Colonic mucosa (tissue), 4 donors: ENCODE measurements around the gene ANAPC1. TPM values are rescaled to one million over a fixed set of nuclear protein-coding genes. Genes with fewer than 3 reads are reported as not detected.
"Not testable (repeated sequence)": the region's sequence is repeated elsewhere in the genome, so short reads cannot be mapped to it uniquely, and the experiment has no call there.

Source experiments
- DNase-seq: peaks from one replicate; pipeline ENCODE4 v3.0.0-alpha.2; 2020
- H3K27ac ChIP-seq: fragments of 200-600 bp; one replicate; pipeline ENCODE4 v1.8.0; 2021
- H3K27me3 ChIP-seq: fragments of 200-600 bp; one replicate; pipeline ENCODE4 v1.8.0; 2021
- H3K36me3 ChIP-seq: fragments of 200-600 bp; one replicate; pipeline ENCODE4 v1.8.0; 2021
- H3K4me1 ChIP-seq: fragments of 200-600 bp; one replicate; pipeline ENCODE4 v1.8.0; 2021; ENCODE audit warnings: mild to moderate bottlenecking
- H3K4me3 ChIP-seq: fragments of 200-600 bp; one replicate; pipeline ENCODE4 v1.8.0; 2021
- H3K9ac ChIP-seq, 2 donors: one replicate each; pipeline ENCODE4 v1.7.0; 2013; ENCODE audit warnings: control low read depth in 2 of 2, low read depth in 2 of 2, low read length in 2 of 2
- H3K9me3 ChIP-seq: fragments of 200-600 bp; one replicate; pipeline ENCODE4 v1.8.0; 2021
- intact Hi-C: fragments of 100-400 bp; cut with DNase I; formaldehyde crosslinking; loops from one replicate; pipeline ENCODE4 v1.14.1; 2022
- total RNA-seq, 2 donors: library from RNA; stranded (reverse); fragmentation: NEBNext Ultra II Directional in 1 of 2; extraction: Animal tissue kit (Norgen Biotek cat#: 25700) in 1 of 2; gene quantifications; one replicate each; pipeline ENCODE4 v1.2.1, GENCODE V29; 2021
- TF ChIP-seq, protein P1 (sequence below): fragments of 200-600 bp; IDR thresholded peaks from one replicate; pipeline ENCODE4 v1.8.0; 2022; ENCODE audit warnings: antibody characterized with exemption, mild to moderate bottlenecking
- donor health status: healthy.
- donor health status: DM: no; HTN: no; CAD: no.
- donor health status: DM: no; HTN: no; CAD: no.

Gene ANAPC1
- total RNA-seq, 2 donors from 2014 or later: 32.9 to 62.1 TPM

DNA sequence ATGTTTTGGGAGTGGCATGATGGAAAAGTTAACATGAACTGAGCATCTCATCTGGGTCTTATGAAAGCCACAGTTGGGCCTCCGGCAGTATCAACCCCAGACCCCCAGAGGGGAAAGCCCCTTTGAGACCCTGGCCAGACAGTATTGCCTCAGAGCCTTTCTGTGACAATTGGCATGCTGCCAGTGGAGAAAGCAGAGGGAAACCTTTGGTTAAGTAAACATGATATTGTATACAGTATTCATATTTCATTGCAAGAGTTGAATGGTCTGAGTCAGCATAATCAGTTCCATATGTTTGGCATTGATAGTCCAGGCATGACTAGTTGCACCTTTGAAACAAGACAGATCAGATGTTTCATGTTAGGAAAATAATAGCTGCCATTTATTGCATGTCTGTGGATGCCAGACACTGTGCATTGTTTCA, 34.4 kb upstream of the ANAPC1 start:
- H3K27ac ChIP-seq: no peak overlapping the region
- no peak for DNase-seq
- no peak overlapping the region for H3K4me3 ChIP-seq
- H3K9me3 ChIP-seq: no peaks in the 10 kb centered on the region
- TF ChIP-seq, protein P1, sequence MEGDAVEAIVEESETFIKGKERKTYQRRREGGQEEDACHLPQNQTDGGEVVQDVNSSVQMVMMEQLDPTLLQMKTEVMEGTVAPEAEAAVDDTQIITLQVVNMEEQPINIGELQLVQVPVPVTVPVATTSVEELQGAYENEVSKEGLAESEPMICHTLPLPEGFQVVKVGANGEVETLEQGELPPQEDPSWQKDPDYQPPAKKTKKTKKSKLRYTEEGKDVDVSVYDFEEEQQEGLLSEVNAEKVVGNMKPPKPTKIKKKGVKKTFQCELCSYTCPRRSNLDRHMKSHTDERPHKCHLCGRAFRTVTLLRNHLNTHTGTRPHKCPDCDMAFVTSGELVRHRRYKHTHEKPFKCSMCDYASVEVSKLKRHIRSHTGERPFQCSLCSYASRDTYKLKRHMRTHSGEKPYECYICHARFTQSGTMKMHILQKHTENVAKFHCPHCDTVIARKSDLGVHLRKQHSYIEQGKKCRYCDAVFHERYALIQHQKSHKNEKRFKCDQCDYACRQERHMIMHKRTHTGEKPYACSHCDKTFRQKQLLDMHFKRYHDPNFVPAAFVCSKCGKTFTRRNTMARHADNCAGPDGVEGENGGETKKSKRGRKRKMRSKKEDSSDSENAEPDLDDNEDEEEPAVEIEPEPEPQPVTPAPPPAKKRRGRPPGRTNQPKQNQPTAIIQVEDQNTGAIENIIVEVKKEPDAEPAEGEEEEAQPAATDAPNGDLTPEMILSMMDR: no peak
- no peak overlapping the region for H3K9ac ChIP-seq
- no peaks in the 10 kb centered on the region for H3K36me3 ChIP-seq
- peaks cover 12% of the 10 kb centered on the region for H3K4me1 ChIP-seq
- intact Hi-C loops: no loop called here
- no peaks in the 10 kb centered on the region for H3K27me3 ChIP-seq

DNA sequence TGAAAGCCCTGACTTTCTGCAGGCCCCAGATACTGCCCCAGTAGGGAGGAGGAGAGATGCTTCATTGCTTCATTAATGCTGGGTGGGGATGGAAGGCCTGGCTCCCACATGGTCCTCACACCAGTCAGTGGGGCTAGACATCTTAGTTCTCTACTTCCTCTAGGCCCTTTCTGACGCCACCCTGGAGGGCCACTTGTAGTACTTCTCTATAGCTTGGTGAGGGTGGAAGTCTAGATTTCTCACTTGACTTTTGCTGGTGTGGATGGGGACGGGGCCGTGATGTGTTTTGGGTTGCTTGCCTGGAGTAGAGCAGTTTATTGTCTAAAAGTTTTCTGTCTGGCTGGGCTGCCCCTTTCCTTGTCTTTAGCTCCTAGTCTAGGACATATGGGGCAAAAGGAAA, 33.1 kb upstream of the ANAPC1 start:
- no peak overlapping the region for H3K4me3 ChIP-seq

DNA sequence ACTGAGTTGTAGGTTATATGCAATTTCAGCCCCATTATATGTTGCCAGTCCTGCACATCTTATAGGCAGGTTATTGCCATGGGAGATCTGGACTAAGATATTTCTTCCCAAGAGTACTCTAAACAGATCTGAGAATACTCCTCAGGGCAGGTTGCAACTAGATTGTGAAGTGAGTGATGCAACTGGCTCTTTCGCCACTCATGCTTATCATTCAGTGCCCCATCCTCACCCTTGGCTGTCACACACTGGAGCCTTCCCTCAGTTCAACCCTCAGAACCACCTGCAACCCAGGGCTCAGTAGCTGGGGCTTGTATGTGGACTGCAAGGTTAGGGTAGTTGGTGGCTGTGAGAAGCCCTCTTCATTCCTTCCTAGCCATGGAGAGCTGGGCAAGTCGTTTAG, 28.6 kb upstream of the ANAPC1 start:
- Histone ChIP-seq H3K4me3 (no peak overlapping the region), H3K36me3 (no peaks in the 10 kb centered on the region), H3K27me3 (no peaks in the 10 kb centered on the region), H3K27ac (no peak overlapping the region), H3K9ac (no peak overlapping the region), H3K4me1 (no peaks in the 10 kb centered on the region), H3K9me3 (no peaks in the 10 kb centered on the region)
- TF ChIP-seq, protein P1: no peak
- no peak for DNase-seq
- intact Hi-C loops: no loop called here

More for the DNA sequence above, 33.1 kb upstream of the ANAPC1 start:
- Histone ChIP-seq H3K27ac (no peak overlapping the region), H3K9ac (no peak overlapping the region), H3K27me3 (no peaks in the 10 kb centered on the region), H3K36me3 (no peaks in the 10 kb centered on the region), H3K4me1 (peaks cover 12% of the 10 kb centered on the region), H3K9me3 (no peaks in the 10 kb centered on the region)
- intact Hi-C loops: no loop called here
- no peak for DNase-seq
- TF ChIP-seq, protein P1: no peak

DNA sequence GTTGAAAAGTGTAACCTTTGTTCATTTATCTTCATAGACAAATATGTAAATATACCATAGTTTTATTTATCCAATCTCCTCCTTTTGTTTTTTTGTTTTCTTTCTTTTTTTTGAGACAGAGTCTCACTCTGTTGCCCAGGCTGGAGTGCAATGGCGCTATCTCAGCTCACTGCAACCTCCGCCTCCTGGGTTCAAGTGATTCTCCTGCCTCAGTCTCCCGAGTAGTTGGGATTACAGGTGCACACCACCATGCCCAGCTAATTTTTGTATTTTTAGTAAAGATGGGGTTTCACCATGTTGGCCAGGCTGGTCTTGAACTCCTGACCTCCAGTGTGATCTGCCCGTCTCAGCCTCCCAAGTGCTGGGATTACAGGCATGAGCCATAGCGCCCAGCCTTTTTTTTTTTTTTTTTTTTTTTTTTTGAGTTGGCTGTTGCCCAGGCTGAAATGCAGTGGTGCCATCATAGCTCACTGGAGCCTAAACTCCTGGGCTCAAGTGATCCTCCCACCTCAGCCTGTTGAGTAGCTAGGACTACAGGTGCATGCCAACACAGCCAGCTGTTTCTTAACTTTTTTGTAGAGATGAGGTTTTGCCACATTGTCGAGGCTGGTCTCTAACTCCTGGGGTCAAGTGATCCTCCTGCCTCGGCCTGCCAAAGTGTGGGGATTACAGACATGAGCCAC, 27.4 kb upstream of the ANAPC1 start:
- H3K27me3 ChIP-seq, intact Hi-C loops, H3K4me3 ChIP-seq, H3K36me3 ChIP-seq, DNase-seq, H3K9ac ChIP-seq, H3K4me1 ChIP-seq, H3K27ac ChIP-seq, H3K9me3 ChIP-seq: not testable (repeated sequence)

DNA sequence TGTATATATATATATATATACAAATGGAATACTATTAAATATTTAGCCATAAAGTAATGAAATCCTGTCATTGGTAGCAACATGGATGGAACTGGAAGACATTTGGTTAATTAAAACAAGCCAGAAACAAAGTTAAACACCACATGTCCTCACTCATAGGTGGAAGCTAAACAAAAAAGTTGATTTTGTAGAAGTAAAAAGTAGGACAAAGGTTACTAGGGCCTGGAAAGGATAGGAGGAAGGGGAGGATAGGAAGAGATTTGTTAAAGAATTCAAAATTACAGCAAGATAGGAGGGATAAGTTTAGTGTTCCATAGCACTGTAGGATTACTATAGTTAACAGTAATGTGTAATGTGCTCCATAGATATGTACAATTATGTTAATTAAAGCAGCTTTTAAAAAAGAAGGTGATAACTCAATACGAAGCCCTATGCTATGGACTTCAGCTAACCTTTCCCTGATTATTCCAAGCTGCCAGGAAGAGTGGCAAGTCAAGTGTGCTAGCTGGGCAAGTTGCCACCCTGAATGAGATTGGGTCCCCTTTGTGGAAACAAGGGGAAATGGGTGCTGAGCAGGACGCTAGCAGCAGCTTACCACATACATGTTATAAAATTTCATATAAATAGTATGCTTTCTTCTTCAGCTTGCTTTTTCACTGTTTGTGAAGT, 26.8 kb upstream of the ANAPC1 start:
- Histone ChIP-seq H3K27ac (no peak overlapping the region), H3K9me3 (no peaks in the 10 kb centered on the region), H3K4me1 (peaks cover 4% of the 10 kb centered on the region), H3K9ac (no peak overlapping the region), H3K4me3 (no peak overlapping the region), H3K27me3 (no peaks in the 10 kb centered on the region), H3K36me3 (no peaks in the 10 kb centered on the region)
- intact Hi-C loops: no loop called here
- DNase-seq: no peak
- TF ChIP-seq, protein P1: no peak

DNA sequence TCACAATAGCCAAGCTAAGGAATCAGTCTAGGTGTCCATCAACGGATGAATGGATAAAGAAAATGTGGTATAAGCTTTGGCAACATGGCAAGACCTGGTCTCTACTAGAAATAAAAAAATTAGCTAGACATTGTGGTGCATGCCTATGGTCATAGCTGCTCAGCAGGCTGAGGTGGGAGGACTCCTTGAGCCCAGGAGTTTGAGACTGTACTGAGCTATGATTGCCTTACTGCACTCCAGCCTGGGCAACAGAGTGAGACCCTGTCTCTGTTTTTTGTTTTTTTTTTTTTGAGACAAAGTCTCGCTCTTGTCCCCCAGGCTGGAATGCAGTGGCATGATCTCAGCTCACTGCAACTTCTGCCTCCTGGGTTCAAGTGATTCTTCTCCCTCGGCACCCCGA, 26.0 kb upstream of the ANAPC1 start:
- not testable (repeated sequence) for H3K4me1 ChIP-seq, H3K27ac ChIP-seq, H3K9ac ChIP-seq

More for the DNA sequence above, 26.0 kb upstream of the ANAPC1 start:
- H3K9me3 ChIP-seq, H3K4me3 ChIP-seq, H3K27me3 ChIP-seq, DNase-seq, H3K36me3 ChIP-seq: not testable (repeated sequence)
- intact Hi-C loops: loop anchor here (10.0 kb wide), 1 partner anchor 55 kb away; no protein-coding TSS in a partner anchor
